GM19372 (cell line): Measurements from ENCODE around the gene NR2C2.
A peak's percentile ranks its signal among the peaks of the same experiment; 100 is the strongest.

ENCODE experiments used
- ATAC-seq: cut with Tn5 transposase; IDR thresholded peaks from one replicate; pipeline ENCODE4 v1.9.1; 2021; ENCODE audit warnings: mild to moderate bottlenecking, low read depth, moderate library complexity; ENCODE audit not compliant: unreplicated experiment

Gene NR2C2

GRCh38 chr3:15055019-15055557 lies 107.7 kb downstream of the NR2C2 start:
- ATAC-seq, result no peak

GRCh38 chr3:15056676-15057404 lies 109.5 kb downstream of the NR2C2 start:
- ATAC-seq, result no peak

GRCh38 chr3:15060029-15060428 lies 112.6 kb downstream of the NR2C2 start:
- ATAC-seq, result no peak

- no peak for ATAC-seq
Observed at GRCh38 chr3:15063238-15063637, 115.9 kb downstream of the NR2C2 start.

GRCh38 chr3:15063656-15064286 lies 116.4 kb downstream of the NR2C2 start:
- ATAC-seq, result no peak

GRCh38 chr3:15064299-15064834 lies 117.0 kb downstream of the NR2C2 start:
- ATAC-seq, result peak; percentile 5

- ATAC-seq, result peak; percentile 98
Observed at GRCh38 chr3:15064835-15065549, 117.6 kb downstream of the NR2C2 start, which contains the start of gene MRPS25. Gene MRPS25 (minus strand): TSS chr3:15065315. CDS start chr3:15065194, 121 bp downstream.

GRCh38 chr3:15065550-15066007 lies 118.2 kb downstream of the NR2C2 start:
- ATAC-seq, result no peak

GRCh38 chr3:15066467-15066866 lies 119.1 kb downstream of the NR2C2 start:
- no peak for ATAC-seq

GRCh38 chr3:15069441-15069840 lies 122.1 kb downstream of the NR2C2 start:
- no peak for ATAC-seq

GRCh38 chr3:15071699-15072098 lies 124.3 kb downstream of the NR2C2 start:
- ATAC-seq, result no peak

GRCh38 chr3:15074500-15074899 lies 127.1 kb downstream of the NR2C2 start:
- no peak for ATAC-seq

GRCh38 chr3:15079091-15079490 lies 131.7 kb downstream of the NR2C2 start:
- ATAC-seq, result no peak

GRCh38 chr3:15081960-15082664 lies 134.7 kb downstream of the NR2C2 start:
- ATAC-seq, result no peak

GRCh38 chr3:15083252-15083651 lies 135.9 kb downstream of the NR2C2 start:
- no peak for ATAC-seq

GRCh38 chr3:15086263-15086662 lies 138.9 kb downstream of the NR2C2 start:
- no peak for ATAC-seq

- no peak for ATAC-seq
Observed at GRCh38 chr3:15086699-15087098, 139.3 kb downstream of the NR2C2 start.

- no peak for ATAC-seq
Observed at GRCh38 chr3:15089201-15089600, 141.8 kb downstream of the NR2C2 start.

- ATAC-seq, result no peak
Observed at GRCh38 chr3:15091575-15091974, 144.2 kb downstream of the NR2C2 start.

- ATAC-seq, result no peak
Observed at GRCh38 chr3:15092686-15093085, 145.3 kb downstream of the NR2C2 start.
